Ascending aorta (tissue), 2 donors: ENCODE data around the gene SRSF4. TPM values are rescaled to one million over a fixed set of nuclear protein-coding genes. Genes with fewer than 3 reads are reported as not detected.

Experiments
- DNase-seq, 2 donors: peaks; one replicate each; pipeline ENCODE4 v3.0.0-alpha.2; 2019; ENCODE audit warnings: low spot score in 2 of 2
- H3K27ac ChIP-seq, 2 donors: fragments of 200-600 bp; sonication (generic); one replicate each; pipeline ENCODE4 v1.5.1; 2016 to 2017; ENCODE audit warnings: mild to moderate bottlenecking in 1 of 2
- H3K27me3 ChIP-seq: fragments of 200-600 bp; sonication (generic); one replicate; pipeline ENCODE4 v1.5.1; 2017
- H3K36me3 ChIP-seq, 2 donors: fragments of 200-600 bp; sonication (generic); one replicate each; pipeline ENCODE4 v1.5.1; 2016
- H3K4me1 ChIP-seq, 2 donors: fragments of 200-600 bp; sonication (generic); one replicate each; pipeline ENCODE4 v1.5.1; 2016 to 2017; ENCODE audit warnings: mild to moderate bottlenecking in 1 of 2
- H3K4me3 ChIP-seq, 2 donors: fragments of 200-600 bp; sonication (generic); one replicate each; pipeline ENCODE4 v1.5.1; 2016 to 2017; ENCODE audit warnings: mild to moderate bottlenecking in 1 of 2
- H3K9me3 ChIP-seq, 2 donors: fragments of 200-600 bp; sonication (generic); one replicate each; pipeline ENCODE4 v1.5.1; 2016
- intact Hi-C: fragments of 100-400 bp; cut with DNase I; formaldehyde crosslinking; loops from one replicate; pipeline ENCODE4 v1.15.1; 2023
- total RNA-seq: library from RNA; depleted of rRNA; stranded (reverse); fragments of >200 nt; gene quantifications from one replicate; pipeline ENCODE4 v1.1.0, GENCODE V29; 2016
- TF ChIP-seq, protein P1 (sequence below), 3 experiments: fragments of 200-600 bp in 2 of 3; fragments of 450-650 bp in 1 of 3; sonication (generic) in 2 of 3; IDR thresholded peaks; one replicate each; pipeline ENCODE4 v1.5.1; 2016 to 2019; ENCODE audit warnings: antibody characterized with exemption in 3 of 3, mild to moderate bottlenecking in 1 of 3, moderate library complexity in 1 of 3

Gene SRSF4
- total RNA-seq, 1 donor from 2014 or later, result 49.1 TPM

DNA sequence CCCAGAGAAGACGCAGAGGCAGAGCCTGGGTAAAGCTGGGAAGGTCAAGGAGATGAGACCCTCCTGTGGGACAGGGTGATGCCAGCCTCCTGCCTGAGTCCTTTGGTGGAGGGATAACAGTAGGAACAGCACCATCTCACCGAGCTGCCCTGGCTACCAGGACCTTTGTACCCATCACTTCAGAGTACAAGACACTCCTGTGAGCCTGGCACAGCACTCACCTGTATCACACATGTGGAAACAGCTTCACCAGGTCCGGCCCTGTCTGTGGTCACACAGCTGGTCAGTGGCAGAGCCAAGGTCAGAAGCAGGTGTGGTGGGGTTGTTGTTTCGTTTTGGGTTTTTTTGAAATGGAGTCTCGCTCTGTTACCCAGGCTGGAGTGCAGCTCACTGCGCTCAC, 53.0 kb downstream of the SRSF4 start:
- TF ChIP-seq, protein P1, sequence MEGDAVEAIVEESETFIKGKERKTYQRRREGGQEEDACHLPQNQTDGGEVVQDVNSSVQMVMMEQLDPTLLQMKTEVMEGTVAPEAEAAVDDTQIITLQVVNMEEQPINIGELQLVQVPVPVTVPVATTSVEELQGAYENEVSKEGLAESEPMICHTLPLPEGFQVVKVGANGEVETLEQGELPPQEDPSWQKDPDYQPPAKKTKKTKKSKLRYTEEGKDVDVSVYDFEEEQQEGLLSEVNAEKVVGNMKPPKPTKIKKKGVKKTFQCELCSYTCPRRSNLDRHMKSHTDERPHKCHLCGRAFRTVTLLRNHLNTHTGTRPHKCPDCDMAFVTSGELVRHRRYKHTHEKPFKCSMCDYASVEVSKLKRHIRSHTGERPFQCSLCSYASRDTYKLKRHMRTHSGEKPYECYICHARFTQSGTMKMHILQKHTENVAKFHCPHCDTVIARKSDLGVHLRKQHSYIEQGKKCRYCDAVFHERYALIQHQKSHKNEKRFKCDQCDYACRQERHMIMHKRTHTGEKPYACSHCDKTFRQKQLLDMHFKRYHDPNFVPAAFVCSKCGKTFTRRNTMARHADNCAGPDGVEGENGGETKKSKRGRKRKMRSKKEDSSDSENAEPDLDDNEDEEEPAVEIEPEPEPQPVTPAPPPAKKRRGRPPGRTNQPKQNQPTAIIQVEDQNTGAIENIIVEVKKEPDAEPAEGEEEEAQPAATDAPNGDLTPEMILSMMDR (IDR thresholded peaks at IDR 0.05), result no peak
- H3K36me3 ChIP-seq, result no peaks in the 10 kb centered on the region
- no peak for DNase-seq
- no peak overlapping the region for H3K4me3 ChIP-seq
- H3K4me1 ChIP-seq, result peaks cover 3 to 8% of the 10 kb centered on the region in 2 donors
- H3K27ac ChIP-seq, result no peak overlapping the region
- intact Hi-C loops, result loop anchor here (5.0 to 10.0 kb wide), 4 partner anchors 214 to 1764 kb away; partner anchors contain the start of genes EPB41, MAP3K6 and RNU11
- no peaks in the 10 kb centered on the region for H3K9me3 ChIP-seq
- no peaks in the 10 kb centered on the region for H3K27me3 ChIP-seq

DNA sequence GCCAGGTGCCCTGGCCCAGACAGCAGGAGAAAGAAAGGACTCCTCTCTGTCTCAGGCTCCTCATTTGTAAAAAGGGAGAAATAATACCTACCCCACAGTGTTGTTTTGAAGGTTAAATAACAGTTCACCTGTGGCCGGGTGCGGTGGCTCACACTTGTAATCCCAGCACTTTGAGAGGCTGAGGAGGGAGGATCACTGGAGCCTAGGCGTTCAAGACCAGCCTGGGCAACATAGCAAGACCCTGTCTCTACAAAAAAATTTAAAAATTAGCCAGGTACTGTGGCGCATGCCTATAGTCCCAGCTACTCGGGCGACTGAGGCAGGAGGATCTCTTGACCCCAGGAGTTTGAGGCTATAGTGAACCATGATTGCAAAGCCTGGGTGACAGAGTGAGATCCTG, 55.5 kb downstream of the SRSF4 start:
- Histone ChIP-seq H3K9me3 (no peaks in the 10 kb centered on the region), H3K4me1 (peaks cover 3 to 13% of the 10 kb centered on the region in 2 donors), H3K27me3 (no peaks in the 10 kb centered on the region), H3K4me3 (no peak overlapping the region), H3K27ac (peak overlapping the region in 1 of 2 donors; percentile 99), H3K36me3 (no peaks in the 10 kb centered on the region)
- DNase-seq, result no peak
- intact Hi-C loops, result loop anchor here (5.0 to 10.0 kb wide), 4 partner anchors 211 to 1761 kb away; partner anchors contain the start of genes EPB41, MAP3K6 and RNU11
- TF ChIP-seq, protein P1 (IDR thresholded peaks at IDR 0.05), result no peak

DNA sequence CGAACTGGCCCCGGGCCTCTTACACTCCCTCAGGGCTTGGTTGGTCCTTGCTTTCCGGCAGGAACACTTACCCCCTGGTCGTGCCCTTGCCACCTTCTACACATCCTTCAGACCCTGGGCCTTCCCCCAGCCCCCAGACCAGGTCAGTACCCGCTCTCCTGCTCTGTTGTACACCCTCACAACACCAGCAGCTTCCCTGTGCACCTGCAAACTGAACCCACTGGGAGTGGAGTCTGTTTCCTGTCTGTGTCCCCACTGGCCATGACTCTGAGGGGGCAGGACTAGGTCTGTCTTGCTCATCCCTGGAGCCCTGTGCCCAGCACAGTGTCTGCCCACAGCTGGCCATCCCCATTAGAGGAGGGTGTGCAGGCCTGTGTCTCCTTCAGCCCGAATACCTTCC, 55.9 kb downstream of the SRSF4 start:
- H3K9me3 ChIP-seq, result no peaks in the 10 kb centered on the region
- intact Hi-C loops, result loop anchor here (2.0 to 10.0 kb wide), 7 partner anchors 77 to 1761 kb away; partner anchors contain the start of genes EPB41, MAP3K6, RNU11 and YTHDF2
- TF ChIP-seq, protein P1 (IDR thresholded peaks at IDR 0.05), result no peak
- H3K4me1 ChIP-seq, result peaks cover 3 to 17% of the 10 kb centered on the region in 2 donors
- H3K4me3 ChIP-seq, result peak overlapping the region in 1 of 2 donors; percentile 94
- H3K36me3 ChIP-seq, result no peaks in the 10 kb centered on the region
- H3K27me3 ChIP-seq, result no peaks in the 10 kb centered on the region
- no peak for DNase-seq
- H3K27ac ChIP-seq, result peak overlapping the region; percentile 99

GRCh38 chr1:29125237-29125641, 56.5 kb downstream of the SRSF4 start:
- TF ChIP-seq, protein P1 (IDR thresholded peaks at IDR 0.05), result no peak
- H3K36me3 ChIP-seq, result no peaks in the 10 kb centered on the region
- peak overlapping the region; percentile 99 for H3K27ac ChIP-seq
- DNase-seq, result no peak
- no peaks in the 10 kb centered on the region for H3K9me3 ChIP-seq
- intact Hi-C loops, result loop anchor here (2.0 to 10.0 kb wide), 7 partner anchors 78 to 1760 kb away; partner anchors contain the start of genes EPB41, MAP3K6, RNU11 and YTHDF2
- H3K4me3 ChIP-seq, result peak overlapping the region; percentile 83 to 94
- H3K4me1 ChIP-seq, result peaks cover 3 to 22% of the 10 kb centered on the region in 2 donors
- no peaks in the 10 kb centered on the region for H3K27me3 ChIP-seq

GRCh38 chr1:29124366-29125236, 57.1 kb downstream of the SRSF4 start:
- H3K27me3 ChIP-seq, result no peaks in the 10 kb centered on the region
- peak; percentile 16 to 92 for DNase-seq
- peak overlapping the region; percentile 99 for H3K27ac ChIP-seq
- H3K9me3 ChIP-seq, result no peaks in the 10 kb centered on the region
- no peaks in the 10 kb centered on the region for H3K36me3 ChIP-seq
- H3K4me3 ChIP-seq, result peak overlapping the region; percentile 83 to 94
- peaks cover 3 to 27% of the 10 kb centered on the region in 2 donors for H3K4me1 ChIP-seq
- TF ChIP-seq, protein P1 (IDR thresholded peaks at IDR 0.05), result peak; percentile 91 to 99 (median 94)
- intact Hi-C loops, result loop anchor here (1.0 to 10.0 kb wide), 12 partner anchors 57 to 1760 kb away; partner anchors contain the start of genes ATP5IF1, EPB41, MAP3K6 and MECR
